UCSD-AML1 (cell line): ENCODE measurements around the gene CHD5.
A peak's percentile ranks its signal among the peaks of the same experiment; 100 is the strongest.

Experiments
- DNase-seq: peaks from one replicate; lab custom pipeline; 2025; ENCODE audit not compliant: unreplicated experiment; lab: John Stamatoyannopoulos, UW

CHD5 gene

DNA sequence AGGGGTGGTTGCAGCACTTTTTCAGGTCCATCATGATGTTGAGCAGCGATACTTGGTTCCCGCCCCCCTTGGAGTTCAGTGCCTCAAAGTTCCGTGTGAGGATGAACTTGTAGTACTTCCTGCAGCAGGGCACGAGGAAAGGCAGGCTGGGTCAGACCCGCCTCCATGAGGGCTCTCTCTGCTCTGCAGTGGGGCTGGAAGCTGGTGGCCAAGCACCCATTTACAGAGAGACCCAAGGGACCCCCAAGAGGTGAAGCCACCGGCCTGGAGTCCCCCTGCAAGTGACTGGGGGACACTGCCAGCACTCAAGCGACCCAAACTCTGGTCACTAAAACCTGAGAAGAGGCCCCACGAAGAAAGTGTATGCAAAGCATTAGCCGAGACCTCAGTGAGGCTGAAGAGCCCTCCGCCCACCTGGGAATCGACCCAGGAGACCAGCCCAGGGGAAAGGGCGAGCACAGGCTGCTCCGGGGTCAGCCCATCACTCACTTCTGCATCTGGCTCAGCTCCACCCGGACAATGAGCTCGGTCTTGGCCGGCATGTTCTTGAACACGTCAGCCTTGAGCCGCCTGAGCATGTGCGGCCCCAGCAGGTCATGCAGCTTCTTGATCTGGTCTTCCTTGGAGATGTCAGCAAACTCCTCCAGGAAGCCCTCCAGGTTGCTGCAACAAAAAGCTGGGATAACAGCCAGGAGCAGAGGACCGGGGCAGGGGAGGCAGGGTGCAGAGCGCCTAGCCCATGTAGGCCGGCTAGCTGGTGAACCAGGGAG is 45.2 kb downstream of the CHD5 start:
- no peak for DNase-seq

DNA sequence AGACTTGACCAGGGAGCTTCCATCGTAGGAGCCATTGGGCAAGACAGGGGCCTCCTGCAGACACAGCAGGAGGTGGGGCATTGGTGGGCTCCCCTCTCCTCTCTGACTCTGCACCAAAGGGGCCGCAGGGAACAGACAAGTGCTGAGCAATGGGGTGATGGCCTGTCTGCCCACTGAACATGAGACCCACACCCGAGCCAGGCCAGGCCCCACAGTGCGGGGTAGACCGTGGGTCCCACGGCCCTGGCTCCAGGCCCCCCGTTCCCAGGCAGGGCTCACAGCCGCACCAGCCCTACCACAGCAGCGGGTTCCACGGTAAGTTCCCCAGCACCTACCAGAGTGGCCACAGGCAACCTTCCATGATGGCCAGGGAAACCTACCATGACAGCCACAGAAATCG is 45.9 kb downstream of the CHD5 start:
- no peak for DNase-seq

DNA sequence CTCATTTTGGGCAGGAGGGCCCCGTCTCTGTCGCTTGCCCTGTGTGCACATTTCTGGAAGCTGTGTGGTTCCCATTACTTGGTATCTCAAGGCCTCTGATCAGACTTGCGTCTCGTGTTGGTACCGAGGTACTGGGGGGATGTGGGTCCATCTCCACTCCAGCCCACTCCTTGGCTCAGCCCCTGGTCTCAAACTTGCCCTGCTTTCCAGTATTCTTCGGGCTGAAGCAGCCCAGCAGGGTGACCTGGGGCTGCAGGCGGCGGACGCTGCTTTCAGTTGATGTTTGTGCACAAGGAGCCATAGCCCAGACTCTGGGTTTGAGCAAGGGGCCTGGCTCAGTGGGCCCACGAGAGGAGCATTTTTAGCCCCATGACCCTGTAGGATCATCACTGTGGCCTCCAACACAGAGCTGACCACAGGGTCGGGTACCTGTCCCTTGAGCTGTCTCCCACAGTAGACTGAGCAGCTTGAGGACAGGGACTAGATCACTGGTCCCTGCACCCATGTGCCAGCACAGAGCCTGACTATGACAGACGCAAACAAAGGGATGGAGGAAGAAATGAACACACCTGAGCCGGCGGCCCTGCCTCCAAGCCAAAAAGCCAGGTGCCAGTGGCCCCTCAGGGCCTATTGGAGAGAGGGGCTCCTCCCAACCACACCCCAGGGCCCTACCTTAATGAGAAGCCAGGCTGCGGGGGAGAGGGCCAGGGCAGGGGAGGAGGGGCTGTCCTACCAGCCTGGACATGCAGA is 46.8 kb downstream of the CHD5 start:
- DNase-seq = no peak

DNA sequence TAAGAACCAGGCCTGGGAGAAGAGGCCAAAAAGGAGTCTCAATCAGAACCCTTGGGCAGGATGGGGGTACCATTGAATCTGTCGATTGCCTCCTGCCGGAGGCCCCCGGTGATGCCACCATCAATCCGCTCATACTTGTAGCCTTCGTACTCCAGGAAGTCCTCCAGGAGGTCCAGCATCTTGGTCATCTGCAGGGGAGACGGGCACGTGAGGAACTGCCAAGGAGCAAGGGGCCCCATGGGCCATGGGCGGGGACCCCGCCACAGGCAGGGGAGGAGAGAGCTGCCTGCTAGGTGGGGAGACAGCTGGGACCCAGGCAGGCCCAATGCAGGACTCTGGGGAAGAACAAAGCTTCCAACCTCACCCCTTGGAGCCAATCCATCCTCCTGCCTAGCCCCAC is 48.6 kb downstream of the CHD5 start:
- no peak for DNase-seq

DNA sequence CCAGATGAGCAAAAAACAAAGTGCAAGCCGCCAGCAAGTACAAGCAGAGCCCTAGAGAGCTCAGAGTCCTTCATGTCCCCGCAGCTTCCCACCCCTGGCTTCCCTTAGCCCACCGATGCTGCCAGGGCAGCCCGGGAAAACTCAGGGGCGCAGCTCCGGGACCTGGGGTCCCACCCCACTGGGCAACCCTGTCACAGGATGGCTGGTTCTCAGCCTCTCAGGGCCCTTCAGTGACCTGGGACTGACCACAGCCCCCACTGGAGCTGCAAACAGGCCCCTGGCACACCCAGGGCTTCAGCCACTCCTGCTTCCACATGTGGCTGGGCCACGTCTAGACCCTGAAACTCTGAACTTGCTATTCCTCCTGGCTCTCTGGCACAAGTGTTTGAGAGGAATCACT is 49.5 kb downstream of the CHD5 start:
- no peak for DNase-seq

DNA sequence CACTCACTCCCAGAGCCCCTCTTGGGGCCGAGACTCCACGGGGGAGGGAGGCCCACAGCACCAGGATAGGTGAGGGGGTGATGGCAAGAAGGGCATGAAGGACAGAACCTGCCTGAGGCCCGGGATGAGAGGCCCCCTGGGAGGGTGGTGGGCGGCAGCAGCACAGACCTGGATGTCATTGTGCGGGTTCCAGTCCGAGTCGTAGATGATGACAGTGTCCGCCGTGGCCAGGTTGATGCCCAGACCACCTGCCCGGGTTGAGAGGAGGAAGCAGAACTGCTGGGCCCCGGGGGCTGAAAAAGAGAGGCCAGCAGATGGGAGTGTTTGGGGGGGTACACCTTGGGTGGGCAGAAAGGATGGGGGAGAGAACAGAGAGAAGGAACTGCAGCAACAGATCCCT is 50.1 kb downstream of the CHD5 start:
- DNase-seq = no peak

DNA sequence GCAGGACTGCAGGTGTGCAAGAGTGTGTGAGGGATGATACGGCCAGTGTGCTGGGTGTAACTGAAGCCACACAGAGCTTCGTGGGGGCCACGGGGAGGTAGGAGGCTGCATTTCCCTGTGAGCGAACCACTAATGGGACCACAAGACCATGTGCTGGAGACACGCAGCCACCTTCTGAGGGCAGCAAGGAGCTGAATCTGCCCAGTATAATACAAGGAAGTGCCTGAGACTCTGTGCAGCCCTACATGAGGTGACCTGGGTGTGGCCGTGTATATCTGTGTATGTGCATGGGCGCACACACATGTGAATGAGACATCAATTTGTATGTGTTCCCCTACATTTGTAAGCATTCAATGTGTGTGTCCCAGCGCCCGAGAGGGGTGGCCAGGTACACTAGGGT is 50.8 kb downstream of the CHD5 start:
- DNase-seq = no peak

DNA sequence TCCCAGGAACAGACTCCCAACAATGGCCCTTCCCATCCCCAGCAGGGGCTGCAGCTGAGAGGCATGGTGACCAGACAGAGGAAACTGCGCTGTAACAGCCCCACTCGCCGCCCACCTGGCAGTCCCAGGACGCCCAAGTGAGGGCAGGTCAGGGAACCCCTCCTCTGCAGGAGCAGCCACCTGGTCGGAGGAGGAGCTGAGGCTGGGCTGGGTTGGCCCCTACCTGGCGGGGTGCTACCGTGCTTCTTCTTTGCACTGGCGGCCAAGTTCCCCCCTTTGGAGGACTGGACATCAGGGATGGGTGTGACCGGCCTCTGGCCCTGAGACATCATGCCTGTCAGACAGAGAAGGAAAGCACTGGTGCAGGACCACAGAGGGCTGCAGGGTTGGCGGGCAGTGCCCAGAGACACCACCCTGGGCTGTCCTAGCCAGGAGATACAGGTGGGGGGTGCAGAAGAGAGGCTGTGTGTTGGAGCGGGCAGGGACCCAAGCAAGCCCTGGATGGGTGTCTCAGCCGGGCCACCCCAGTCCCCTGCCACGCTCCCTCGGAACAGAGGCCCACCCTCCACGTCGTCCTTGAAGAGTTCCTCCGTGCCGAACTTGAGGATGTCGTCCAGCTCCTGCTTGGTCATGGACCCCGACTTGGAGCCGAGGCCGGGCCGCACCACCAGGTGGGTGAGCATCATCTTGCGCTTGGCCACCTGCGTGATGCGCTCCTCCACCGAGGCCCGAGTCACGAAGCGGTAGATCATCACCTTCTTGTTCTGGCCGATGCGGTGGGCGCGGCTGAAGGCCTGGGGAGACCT is 51.6 kb downstream of the CHD5 start:
- DNase-seq = no peak

DNA sequence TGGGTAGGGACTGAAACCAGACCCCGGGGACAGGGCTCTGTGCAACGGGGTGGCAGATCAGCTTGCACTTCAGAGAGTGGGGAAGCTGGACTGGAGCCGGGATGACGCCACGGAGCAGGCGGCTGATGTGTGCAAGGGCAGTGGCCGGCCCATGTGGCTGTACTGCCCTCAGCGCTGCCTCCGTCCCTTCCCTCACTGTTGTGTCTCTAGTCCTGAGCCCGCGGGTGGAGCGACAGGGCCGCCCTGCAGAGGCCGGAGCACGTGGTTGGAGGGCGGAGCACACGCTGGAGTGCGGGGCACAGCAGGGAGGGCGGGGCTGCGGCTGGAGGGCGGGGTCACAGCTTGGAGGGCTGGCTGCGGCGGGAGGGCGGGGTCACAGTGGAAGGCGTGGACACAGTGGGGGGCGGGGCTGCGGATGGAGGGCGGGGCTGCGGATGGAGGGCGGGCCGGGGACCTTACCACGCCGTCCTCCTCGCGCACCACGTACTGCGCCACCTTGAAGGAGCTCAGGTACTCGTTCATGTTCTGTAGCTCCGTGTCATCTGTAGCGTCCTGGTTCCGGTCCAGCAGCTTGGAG is 52.4 kb downstream of the CHD5 start:
- no peak for DNase-seq

DNA sequence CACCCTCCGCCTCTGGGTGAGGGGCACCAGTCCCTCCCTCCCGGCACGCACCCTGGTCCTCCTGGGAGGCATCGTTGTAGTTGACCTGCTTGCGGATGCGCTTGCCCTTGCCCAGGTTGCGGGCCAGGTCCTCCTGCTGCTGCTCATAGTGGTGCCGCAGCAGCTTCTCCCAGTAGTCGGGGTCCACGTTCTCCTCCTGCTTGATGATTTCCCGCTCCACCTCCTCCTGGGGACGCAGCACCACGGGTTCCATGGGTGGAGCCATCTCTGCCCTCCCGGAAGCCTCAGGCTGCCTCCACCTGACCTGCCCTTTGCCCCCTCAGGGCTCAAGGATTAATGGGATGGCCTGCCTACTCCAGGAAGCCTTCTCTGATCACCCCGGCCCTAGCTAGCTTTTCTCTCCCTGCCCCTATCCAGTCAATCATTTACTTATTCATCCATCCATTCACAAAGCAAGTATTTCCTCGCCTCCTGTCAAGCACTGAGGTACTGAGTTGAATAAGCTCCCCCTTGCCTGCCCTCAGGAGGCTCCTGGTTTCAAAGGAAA is 53.5 kb downstream of the CHD5 start:
- DNase-seq = no peak

DNA sequence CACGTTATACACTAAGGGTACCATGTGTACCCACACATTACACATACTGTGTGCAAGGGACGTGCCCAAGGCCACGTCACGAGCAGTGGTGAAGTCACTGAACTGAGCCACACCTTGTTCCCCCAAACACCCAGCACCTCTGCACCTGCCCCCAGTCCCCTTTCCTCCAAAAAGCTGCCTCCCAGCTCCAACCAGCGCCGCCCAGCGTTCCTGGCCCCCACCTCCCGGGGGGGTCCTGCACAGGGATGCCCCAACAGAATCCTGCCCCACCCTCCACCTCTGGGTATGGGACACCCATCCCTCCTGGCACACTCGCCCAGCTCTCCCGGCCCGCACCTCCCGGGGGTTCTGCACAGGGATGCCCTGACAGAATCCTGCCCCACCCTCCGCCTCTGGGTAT is 54.1 kb downstream of the CHD5 start:
- DNase-seq = no peak

DNA sequence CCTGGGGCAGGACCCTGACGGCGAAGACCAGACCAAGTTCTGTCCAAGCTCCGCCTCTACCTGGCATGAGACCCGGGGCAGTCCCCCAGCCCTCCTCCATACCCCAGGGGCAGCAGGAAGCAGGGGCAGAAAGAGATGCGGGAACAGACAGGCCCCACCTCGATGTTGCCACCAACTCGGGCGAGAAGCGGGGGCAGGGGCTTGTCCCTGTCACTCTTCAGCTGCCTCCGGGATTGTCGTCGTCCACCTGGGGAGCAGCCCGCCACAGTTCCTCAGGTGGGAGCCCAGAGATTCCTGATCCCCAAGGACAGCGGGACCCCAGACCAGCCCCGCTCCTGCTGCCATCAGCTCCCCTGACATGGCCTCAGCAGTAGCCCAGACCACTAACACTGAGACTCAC is 54.8 kb downstream of the CHD5 start:
- no peak for DNase-seq

DNA sequence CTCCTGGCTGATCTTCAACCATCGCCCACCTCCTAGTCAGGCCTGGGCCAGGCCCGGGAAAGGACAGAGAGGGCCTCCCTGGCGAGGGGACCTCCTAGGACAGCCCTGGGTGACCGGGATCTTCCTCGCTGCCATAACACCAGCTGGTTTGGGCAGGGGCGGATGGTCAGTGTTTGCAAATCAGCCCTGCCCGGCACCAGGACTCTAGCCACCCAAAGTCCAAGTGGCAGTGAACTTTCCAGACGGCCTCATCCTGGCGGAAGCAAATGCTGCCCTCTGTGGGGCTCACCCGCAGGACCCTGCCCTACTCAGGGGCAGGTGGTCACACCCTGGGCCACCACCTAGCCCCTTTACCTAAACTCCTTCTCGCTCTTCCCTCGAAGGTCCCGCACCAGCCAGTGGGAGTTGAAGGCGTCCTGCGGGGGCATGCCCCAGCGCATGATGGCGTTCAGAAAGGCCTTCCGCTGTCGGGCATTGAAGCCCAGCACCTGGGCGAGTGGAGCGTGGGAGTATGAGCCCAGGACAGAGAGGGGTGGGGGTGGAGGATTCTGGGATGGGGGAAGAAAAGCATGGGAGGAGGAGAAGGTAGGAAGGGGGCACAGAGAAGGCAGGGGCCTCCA is 55.3 kb downstream of the CHD5 start:
- DNase-seq = no peak

DNA sequence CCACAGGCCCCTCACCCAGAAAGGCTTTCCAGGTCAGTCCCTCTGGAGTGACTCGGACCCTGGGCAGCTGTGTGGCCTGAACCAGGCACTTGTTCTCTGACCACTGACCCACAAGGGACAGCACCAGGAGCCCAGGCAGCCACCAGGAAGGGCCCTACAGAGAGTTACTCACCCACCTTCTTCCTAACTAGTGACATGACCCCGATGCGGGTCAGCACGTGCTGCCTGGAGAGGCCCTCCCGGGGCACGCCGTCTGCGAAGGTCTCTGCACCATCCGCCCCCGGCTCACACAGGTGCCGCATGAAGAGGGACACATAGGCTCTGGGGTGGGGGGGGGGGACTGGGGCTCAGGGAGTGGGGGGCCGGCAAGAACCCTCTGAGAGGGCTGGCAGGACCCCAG is 55.8 kb downstream of the CHD5 start:
- no peak for DNase-seq

DNA sequence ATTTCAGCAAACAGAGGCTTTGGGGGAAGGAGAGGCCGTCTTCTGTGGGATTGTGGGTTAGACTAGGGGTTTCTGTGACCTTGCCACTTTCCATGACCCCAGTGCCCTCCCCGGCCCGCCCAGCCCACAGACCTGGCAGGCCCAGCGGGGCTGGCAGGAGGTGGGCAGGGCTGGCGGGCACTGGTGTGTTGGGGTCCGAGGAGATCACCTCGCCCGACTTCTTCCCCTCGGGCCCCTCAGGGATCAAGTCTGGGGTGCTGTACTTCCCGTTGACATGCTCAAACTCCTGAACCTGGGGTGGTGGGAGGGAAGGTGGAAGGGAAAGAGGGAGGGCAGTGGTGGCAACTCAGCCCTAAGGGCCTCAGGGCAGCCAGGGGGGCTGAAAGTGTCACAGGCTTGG is 56.3 kb downstream of the CHD5 start:
- DNase-seq = no peak

DNA sequence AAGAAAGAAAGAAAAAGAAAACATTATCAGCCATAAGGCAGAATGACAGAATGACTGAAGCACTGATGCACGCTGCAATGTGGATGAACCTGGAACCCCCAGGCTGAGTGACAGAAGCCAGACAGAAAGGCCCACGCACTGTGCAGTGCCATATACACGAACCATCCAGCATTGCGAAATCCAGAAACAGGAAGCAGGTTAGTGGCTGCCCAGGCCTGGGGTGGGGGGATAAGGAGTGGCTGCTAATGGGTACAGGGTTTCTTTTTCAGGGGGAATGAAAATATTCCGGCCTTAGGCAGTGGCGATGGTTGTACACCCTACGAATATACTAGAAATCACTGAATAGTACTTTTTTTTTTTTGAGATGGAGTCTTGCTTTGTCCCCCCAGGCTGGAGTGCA is 57.0 kb downstream of the CHD5 start:
- peak; percentile 45 for DNase-seq

DNA sequence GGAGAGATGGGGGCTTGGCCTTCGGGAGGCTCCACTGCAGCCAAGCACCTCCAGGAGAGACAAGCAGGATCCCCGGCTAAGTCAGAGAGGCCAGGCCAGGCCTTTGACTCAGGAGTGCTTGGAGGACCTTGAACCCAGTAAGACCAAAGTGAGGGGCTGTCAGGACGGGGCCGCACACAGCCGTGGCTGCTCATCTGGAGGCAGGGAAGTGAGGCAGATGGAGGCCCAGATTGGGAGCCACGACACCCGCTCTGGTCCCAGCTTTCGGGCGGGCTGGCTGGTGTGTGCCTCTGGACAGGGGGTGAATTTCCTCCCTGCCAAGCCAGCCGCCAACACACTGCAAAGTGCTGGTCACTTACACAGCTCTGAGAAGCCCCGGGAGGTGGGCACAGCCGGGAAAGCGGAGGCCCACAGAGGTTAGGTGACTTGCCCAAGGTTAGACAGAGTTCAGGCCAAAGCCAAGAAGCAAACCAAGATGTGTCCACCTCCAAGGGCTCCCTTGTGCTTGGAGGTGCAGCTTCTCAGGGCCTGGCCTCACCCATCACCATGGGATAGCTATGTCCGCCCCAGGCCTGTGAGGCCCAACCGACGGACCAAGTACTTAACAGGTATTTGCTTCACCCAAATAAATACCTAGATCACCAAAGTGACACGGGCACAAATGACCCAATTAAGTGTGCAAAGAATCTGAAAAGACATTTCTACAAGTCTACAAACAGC is 58.3 kb downstream of the CHD5 start:
- no peak for DNase-seq

DNA sequence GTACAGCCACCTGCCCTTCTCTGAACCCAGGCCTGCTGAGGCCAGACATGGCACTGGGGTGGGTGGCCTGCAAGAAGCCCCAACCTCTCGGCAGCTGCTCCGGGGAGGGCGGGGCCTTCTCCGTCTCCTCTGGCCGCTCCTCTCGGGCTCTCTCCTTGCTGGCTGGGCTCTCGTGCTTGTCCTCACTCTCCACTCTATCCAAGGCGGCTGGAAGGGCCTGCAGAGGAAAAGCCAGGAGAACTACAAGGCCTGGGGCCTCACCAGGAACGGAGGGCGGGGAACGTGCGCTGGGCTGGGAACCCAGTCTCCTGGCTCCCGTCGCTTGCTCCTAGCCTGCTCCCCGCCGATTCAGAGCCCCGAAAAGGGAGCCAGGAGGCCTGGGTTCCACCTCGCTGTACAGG is 59.1 kb downstream of the CHD5 start:
- DNase-seq = no peak

DNA sequence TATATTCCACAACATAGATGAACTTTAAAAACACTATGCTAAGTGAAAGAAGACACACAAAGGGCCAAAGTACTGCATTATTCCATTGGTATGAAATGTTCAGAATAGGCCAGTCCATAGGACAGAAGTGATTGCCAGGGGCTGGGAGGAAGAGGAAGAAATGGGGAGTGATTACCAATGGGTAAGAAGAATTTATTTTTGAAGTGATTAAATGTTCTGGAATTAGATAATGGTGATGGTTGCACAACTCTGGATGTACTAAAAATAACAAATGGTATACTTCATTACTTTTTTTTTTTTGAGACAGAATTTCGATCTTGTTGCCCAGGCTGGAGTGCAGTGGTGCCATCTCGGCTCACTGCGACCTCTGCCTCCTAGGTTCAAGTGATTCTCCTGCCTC is 61.7 kb downstream of the CHD5 start:
- DNase-seq = no peak

DNA sequence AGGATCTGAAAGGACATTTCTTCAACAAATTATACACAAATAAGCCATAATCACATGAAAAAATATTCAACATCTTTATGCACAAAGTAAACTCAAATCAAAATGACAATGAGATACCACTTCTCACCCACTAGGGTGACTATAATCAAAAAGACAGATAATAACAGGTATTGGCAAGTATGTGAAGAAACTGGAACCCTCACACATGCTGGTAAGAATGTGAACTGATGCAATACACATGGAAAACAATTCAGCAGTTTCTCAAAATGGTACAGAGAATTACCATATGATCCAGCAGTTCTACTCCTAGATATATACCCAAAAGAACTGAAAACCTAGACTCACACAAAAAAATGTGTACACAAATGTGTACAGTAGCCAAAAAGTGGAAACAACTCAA is 62.5 kb downstream of the CHD5 start:
- no peak for DNase-seq
